ENCODE data around the gene ACOT6.

ACOT6 gene

DNA sequence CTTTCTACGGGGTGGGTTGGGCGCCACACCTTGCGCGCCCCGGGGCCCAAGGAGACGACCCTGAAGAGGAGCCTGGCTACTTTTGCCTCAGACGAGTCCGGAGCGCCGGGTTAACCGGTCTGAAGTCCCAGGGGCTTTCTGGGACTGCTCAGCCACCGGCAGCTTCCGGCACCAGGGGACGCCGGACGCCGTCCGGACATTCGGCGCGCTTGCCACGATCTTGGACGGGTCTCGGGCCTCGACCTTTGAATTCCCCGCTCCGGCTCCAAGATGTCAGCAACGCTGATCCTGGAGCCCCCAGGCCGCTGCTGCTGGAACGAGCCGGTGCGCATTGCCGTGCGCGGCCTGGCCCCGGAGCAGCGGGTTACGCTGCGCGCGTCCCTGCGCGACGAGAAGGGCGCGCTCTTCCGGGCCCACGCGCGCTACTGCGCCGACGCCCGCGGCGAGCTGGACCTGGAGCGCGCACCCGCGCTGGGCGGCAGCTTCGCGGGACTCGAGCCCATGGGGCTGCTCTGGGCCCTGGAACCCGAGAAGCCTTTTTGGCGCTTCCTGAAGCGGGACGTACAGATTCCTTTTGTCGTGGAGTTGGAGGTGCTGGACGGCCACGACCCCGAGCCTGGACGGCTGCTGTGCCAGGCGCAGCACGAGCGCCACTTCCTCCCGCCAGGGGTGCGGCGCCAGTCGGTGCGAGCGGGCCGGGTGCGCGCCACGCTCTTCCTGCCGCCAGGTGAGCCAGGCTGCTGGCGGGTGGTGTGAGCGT, 20.4 kb upstream of the ACOT6 start, which contains the start of gene ACOT4:
ACOT4 (plus strand) TSS at position 184 of the 760 bp plus-strand sequence; CDS start at position 271, 87 bp downstream.
- peak within 1 kb of the TSS; percentile 50 for H3K4me3 ChIP-seq (ENCODE audit: low read depth, low read length)
- in situ Hi-C loops (cut with HindIII; ENCODE audit: low sequenced_read_pairs) = no loop called here
- no peak for DNase-seq (ENCODE audit: low read depth)
- TF ChIP-seq, protein P1, sequence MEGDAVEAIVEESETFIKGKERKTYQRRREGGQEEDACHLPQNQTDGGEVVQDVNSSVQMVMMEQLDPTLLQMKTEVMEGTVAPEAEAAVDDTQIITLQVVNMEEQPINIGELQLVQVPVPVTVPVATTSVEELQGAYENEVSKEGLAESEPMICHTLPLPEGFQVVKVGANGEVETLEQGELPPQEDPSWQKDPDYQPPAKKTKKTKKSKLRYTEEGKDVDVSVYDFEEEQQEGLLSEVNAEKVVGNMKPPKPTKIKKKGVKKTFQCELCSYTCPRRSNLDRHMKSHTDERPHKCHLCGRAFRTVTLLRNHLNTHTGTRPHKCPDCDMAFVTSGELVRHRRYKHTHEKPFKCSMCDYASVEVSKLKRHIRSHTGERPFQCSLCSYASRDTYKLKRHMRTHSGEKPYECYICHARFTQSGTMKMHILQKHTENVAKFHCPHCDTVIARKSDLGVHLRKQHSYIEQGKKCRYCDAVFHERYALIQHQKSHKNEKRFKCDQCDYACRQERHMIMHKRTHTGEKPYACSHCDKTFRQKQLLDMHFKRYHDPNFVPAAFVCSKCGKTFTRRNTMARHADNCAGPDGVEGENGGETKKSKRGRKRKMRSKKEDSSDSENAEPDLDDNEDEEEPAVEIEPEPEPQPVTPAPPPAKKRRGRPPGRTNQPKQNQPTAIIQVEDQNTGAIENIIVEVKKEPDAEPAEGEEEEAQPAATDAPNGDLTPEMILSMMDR (IDR thresholded peaks at IDR 0.05; ENCODE audit: low read depth, low read length, missing control alignments) = peak; percentile 9

DNA sequence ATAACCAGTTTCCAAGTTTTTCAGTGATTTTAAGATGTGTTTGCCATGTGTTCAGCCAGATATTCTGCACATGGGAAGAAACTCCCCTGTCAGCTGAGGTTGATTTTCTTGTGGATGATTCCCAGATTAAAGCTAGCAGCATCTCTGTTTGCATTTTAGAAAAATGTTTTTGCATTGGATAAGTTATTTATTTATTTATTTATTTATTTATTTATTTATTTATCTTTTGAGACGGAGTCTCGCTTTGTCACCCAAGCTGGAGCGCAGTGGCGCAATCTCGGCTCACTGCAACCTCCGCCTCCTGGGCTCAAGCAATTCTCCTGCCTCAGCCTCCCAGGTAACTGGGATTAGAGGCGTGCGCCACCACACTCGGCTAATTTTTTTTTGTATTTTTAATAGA, 17.8 kb upstream of the ACOT6 start:
- in situ Hi-C loops (cut with HindIII; ENCODE audit: low sequenced_read_pairs) = no loop called here
- no peak for DNase-seq (ENCODE audit: low read depth)
- H3K4me3 ChIP-seq (ENCODE audit: low read depth, low read length) = no peak overlapping the region
- TF ChIP-seq, protein P1 (IDR thresholded peaks at IDR 0.05; ENCODE audit: low read depth, low read length, missing control alignments) = no peak

DNA sequence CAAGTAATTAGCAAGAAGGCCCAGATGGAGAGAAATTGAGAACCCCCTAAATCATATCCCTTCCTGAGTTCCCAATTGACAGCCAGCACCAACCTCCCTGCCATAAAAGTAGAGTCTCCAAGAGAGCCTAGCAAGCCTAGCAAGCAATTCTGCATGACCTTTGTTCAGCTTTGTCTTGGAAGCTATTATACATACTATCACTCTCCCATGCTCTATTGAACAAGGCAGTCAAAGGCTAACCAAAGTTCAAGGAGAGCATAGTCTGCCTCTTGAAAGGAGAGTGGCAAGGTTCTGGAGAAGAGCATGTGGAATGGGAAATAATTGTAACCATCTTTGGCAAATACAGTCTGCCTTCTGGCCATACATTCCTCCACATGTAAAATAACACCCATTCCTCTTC, 12.8 kb upstream of the ACOT6 start:
- no peak for DNase-seq (ENCODE audit: low read depth)
- H3K4me3 ChIP-seq (ENCODE audit: low read depth, low read length) = no peak overlapping the region
- in situ Hi-C loops (cut with HindIII; ENCODE audit: low sequenced_read_pairs) = no loop called here
- TF ChIP-seq, protein P1 (IDR thresholded peaks at IDR 0.05; ENCODE audit: low read depth, low read length, missing control alignments) = no peak

DNA sequence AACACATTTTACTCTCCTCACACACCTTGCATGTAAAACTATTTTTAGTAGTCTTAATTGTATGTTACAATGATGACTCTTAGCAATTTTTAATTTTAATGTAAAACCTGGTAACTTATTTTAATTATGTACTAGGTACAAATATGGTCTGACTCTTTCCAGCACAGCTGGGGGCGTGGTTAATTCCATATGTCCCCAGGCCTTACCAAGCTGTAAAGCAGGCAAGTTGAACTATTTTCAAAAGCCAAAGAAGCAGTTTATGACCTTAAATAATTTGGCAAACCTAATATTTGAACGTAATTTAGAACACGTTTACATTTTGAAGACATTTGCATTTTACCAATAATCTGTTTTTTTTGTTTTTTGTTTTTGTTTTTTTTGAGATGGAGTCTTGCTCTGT, 9.3 kb upstream of the ACOT6 start:
- in situ Hi-C loops (cut with HindIII; ENCODE audit: low sequenced_read_pairs) = no loop called here
- H3K4me3 ChIP-seq (ENCODE audit: low read depth, low read length) = no peak overlapping the region
- TF ChIP-seq, protein P1 (IDR thresholded peaks at IDR 0.05; ENCODE audit: low read depth, low read length, missing control alignments) = no peak
- DNase-seq (ENCODE audit: low read depth) = no peak

DNA sequence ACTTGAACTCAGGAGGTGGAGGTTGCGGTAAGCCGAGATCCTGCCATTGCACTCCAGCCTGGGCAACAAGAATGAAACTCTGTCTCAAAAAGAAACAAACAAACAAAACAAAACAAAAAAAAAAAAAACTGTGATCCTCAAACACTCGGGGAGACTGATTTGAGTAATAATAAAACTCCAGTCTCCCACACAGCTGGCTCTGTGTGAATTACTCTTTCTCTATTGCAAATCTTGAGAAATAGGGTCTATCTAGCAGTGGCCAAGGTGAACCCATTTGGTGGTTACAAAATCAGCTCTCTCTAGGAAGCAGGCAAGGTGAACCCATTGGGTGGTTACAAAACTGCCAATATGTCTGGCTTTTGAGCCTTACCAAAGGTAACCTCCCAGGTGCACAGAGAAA, 6.0 kb upstream of the ACOT6 start:
- in situ Hi-C loops (cut with HindIII; ENCODE audit: low sequenced_read_pairs) = no loop called here
- H3K4me3 ChIP-seq (ENCODE audit: low read depth, low read length) = no peak overlapping the region
- TF ChIP-seq, protein P1 (IDR thresholded peaks at IDR 0.05; ENCODE audit: low read depth, low read length, missing control alignments) = no peak
- no peak for DNase-seq (ENCODE audit: low read depth)

DNA sequence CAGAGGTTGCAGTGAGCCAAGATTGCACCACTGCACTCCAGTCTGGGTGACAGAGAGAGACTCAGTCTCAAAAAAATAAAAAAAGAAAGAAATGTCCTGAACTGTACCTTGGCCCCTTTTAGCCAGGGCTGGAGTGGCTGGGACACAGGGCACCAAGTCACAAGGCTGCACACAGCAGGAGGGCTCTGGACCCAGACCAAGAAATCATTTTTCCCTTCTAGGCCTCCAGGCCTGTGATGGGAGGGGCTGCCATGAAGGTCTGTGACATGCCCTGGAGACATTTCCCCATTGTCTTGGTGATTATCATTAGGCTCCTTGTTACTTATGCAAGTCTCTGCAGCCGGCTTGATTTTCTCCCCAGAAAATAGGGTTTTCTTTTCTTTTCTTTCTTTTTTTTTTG, 5.1 kb upstream of the ACOT6 start:
- TF ChIP-seq, protein P1 (IDR thresholded peaks at IDR 0.05; ENCODE audit: low read depth, low read length, missing control alignments) = no peak
- no peak for DNase-seq (ENCODE audit: low read depth)
- H3K4me3 ChIP-seq (ENCODE audit: low read depth, low read length) = no peak overlapping the region
- in situ Hi-C loops (cut with HindIII; ENCODE audit: low sequenced_read_pairs) = no loop called here

Measured in astrocyte of the cerebellum (primary cell).